NCI-H2081 treated with DMSO at 0.1 percent for 48 hours (cell line): ENCODE measurements around the gene CANX.
"Not testable (repeated sequence)": the region's sequence is repeated elsewhere in the genome, so short reads cannot be mapped to it uniquely, and the experiment has no call there.

Source experiments
- DNase-seq: peaks from one replicate; lab custom pipeline; 2025; lab: John Stamatoyannopoulos, UW

CANX gene

GRCh38 chr5:179698935-179699615 lies at the start of gene CANX:
Gene CANX (plus strand): TSS chr5:179698967. CDS start chr5:179705682, 6,715 bp downstream.
- no peak for DNase-seq

GRCh38 chr5:179649166-179649703 lies 49.5 kb upstream of the CANX start:
- DNase-seq = not testable (repeated sequence)

DNA sequence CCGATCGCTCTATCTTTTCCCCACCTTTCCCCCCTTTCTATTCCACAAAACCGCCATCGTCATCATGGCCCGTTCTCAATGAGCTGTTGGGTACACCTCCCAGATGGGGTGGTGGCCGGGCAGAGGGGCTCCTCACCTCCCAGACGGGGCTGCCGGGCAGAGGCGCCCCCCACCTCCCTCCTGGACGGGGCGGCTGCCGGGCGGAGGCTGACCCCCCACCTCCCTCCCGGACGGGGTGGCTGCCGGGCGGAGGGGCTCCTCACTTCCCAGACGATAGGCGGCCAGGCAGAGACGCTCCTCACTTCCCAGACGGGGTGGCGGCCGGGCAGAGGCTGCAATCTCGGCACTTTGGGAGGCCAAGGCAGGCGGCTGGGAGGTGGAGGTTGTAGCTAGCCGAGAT lies 48.5 kb upstream of the CANX start:
- not testable (repeated sequence) for DNase-seq

- DNase-seq = not testable (repeated sequence)
Observed at GRCh38 chr5:179653135-179653534, 45.6 kb upstream of the CANX start.

DNA sequence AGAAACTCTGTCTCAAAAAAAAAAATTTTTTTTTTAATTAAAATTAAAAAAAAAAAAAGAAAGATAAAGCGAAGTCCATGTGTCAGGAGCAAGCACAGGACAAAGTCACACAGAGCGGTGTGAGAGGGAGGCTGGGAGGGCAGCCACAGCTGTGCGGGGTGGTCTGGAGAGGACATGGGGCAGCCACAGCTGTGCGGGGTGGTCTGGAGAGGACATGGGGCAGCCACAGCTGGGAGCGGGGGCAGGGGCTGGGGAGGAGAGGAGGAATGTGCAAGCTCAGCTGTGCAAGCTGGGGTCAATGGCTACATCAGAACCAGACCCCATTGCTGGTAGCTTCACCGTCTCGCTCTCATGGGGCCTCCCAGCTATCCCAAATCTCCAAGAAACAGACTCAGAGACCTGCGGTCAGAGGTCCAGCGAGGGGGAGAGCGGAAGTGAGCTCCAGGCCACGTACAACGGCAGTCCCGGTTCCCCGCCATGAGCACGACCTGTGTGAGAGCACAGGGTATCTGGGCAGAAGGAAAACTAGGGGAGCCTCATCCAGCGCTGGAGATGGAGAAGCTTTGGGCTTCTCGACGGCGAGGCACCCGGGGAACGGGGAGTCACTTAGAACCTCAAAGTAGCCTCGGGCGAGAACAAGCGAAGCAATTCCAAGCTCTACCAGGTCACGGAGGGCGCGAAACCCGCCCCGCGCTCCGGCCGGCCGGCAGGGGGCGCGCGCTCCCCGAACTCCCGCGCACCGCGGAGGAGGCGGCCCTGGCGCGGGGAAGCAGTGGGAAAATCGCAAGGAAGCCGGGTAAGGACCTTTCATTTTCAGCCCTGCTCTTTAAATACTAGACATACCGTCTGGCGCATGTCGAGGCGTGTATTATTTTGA lies 41.2 kb upstream of the CANX start:
- not testable (repeated sequence) for DNase-seq

- DNase-seq = not testable (repeated sequence)
Observed at GRCh38 chr5:179658179-179658856, 40.4 kb upstream of the CANX start.

GRCh38 chr5:179661647-179662046 lies 37.1 kb upstream of the CANX start:
- not testable (repeated sequence) for DNase-seq

- DNase-seq = no peak
Observed at GRCh38 chr5:179668391-179668790, 30.4 kb upstream of the CANX start.

DNA sequence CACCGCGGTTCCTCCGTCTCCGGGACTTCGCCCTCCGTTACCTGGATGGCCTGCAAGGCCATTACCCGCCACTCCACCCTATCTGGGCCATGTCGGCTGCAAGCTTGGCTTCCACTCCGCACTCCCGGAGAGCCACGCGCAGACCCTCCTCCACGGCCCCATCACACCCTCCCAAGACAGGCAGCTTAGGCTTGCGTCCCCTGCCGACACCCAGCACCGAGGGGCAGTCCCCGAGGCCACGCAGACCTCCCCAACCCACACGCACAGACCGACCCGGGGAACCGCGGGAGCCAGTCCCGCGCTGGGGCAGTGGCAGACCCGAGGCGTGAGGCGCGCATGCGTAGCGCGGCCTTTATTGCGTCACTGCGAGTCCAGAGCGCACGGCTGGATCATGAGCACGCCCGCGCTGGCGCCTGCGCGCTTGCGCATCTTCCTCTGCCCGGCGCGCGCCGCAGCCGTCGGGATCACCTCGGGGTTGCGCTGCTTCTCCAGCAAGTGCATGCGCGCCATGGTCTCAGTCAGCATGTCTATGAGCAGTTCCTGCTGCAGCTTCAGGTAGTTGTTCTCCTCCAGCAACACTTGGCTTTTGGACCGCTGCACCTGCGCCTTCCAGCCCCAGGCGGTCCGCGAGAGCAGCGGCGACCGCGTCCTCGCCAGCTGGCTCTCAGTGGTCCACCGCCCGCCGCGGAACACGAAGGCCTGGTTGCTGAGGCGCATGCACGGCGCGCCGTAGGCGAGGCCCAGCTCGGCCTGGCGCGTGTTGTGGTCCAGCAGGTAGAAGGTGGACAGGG lies 20.3 kb upstream of the CANX start:
- peak; percentile 81 for DNase-seq

DNA sequence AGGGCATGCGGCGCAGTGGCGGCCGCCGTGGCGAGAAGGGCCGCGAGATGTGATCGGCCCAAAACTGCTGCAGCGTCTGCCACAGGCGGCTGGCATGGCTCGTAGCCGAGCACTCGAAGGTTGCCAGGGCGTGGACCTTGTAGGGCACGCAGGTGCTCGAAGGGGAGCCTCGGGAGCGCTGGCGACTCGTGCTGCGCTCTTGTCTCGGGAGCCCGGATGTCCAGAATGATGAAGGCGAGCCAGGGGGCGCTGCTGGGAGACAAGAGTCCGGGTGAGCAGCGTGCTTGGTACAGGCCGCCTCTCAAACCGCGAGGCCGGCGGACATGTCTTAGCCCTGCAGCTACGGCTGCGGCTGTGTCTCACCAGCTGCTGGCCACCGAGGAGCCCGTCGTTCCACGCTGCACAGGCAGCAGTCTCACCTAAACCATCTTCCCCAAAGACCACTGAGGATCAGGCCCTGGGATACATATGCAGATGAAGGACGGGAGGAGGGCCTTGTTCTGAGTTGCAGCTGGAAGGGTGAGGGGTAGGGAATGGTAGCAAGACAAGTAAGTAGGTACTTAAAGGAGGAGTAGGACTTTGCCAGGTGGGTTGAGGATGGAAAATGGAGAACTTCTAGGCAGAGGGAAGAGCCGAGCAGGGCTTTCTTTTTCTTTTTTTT lies 19.6 kb upstream of the CANX start:
- DNase-seq = no peak

DNA sequence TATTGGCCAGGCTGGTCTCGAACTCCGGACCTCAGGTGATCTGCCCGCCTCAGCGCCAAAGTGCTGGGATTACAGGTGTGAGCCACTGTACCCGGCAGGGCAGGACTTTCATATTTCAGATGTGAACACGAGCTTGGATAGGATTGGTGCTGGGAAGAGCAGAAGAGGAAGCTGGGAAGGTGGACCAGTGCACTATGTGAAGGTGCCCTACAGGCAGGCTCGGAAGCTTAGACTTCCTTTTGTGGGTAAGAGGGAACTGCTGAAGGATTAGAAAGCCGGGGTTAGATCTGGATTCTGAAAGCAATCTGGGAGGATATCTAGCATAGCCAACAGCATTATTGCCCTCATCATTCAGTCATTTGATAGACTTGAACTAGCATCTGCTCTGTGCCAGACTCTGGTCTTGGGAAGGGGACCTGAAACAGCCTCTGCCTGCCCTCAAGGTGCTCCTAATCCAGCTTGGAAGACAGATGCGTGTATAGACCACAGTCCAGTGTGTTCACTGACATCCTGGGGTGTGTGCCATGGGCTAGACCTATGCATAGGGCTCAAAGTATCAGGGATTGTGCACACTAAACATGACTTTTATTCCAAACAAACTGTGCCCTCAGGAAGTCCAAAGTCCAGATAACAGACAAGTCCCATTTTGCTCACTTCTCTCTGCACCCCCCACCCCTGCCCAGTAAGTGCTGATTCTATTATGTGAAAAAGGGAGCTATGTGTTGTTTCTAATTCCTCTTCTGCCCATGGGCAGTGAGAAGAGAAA lies 18.6 kb upstream of the CANX start:
- no peak for DNase-seq

DNA sequence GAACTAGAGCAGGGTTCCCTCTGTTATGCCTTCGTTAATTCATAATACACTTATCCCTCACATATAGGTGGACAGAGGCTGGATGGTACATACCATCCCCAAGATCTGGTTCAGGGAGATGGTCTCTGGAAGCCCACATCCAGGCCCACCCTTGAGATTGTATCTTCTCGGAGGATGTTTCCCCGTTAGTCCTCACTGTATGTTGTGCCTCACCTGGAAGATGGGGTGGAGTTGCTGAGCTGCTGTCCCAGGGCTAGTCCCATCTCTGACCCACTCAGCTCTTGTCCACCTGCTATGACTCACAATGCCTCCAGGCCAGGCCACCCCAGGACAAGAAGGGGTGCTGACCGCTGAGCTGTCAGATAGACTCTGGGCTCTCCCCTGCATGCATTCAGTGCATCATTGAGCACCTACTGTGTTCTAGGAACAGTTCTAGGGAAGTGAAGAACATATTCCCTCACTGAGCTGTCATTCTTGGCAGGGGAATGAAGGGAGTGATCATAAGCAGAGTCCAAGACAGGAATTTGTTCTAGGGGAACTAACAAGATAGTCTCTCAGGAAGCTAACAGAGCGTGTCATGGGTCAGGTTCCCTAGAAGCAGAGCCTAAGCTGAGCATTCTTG lies 17.9 kb upstream of the CANX start, which contains the start of gene CBY3:
Gene CBY3 (minus strand): TSS at position 255 of the 622 bp plus-strand sequence. CDS start 116 bp downstream, at position 139.
- no peak for DNase-seq

- not testable (repeated sequence) for DNase-seq
Observed at GRCh38 chr5:179689212-179689611, 9.6 kb upstream of the CANX start.

GRCh38 chr5:179694561-179694960 lies 4.2 kb upstream of the CANX start:
- no peak for DNase-seq

DNA sequence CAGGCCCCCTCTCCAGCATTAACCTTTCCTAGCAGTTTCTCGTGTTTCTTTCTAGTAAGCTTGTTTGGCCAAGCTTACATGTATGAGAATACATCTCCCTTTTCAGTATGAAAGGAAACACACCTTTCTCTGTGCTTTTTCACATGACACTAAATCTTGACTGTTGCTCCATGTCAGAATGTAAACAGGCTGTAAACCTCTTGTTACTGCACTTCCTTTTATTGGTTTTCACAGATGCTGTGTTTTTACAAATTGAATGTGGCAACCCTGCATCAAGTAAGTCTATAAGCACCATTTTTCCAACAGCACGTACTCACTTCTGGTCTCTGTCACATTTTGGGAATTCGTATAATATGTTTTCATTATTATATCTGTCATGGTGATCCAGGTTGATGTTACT lies 2.2 kb upstream of the CANX start:
- no peak for DNase-seq

- no peak for DNase-seq
Observed at GRCh38 chr5:179697108-179697507, 1.7 kb upstream of the CANX start.

DNA sequence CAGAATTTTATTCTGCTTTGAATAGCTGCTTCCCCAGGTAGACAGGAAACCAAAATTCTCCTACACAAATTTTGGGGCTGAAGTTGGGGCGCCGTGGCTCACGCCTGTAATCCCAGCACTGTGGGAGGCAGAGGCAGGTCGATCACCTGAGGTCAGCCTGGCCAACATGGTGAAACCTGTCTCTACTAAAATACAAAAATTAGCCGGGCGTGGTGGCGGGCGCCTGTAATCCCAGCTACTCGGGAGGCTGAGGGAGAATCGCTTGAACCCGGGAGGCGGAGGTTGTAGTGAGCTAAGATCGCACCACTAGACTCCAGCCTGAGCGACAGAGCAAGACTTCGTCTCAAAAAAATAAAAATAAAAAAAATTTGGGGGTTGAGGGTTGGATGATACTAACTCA lies 1.2 kb upstream of the CANX start:
- not testable (repeated sequence) for DNase-seq

GRCh38 chr5:179697993-179698934 lies 503 bp upstream of the CANX start:
- peak; percentile 82 for DNase-seq
